ENCODE measurements around the gene DNM1. TPM values are rescaled to one million over a fixed set of nuclear protein-coding genes. Genes with fewer than 3 reads are reported as not detected.
A peak's percentile ranks its signal among the peaks of the same experiment; 100 is the strongest.

DNM1 gene
- total RNA-seq, 1 donor from 2014 or later: 112 TPM

DNA sequence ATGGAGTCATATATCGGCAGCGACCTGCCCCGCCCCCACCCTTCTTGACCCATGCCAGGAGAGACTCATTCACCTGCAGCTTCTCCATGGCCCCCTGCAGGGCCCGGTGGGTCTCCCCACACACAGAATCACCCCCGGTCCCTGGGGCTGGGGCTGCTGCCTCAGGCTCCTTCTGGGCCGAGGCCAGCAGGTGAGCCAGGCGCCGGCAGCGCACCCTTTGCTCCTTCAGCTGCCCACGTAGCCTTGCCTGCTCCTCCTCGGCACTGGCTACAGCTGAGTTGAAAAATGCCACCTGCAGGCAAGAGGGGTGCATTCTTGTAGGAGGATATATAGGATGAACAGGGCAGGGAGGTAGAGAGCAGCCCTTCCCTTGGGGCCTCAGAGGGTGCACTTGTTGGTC, 54.7 kb downstream of the DNM1 start:
- DNase-seq (ENCODE audit: extremely low spot score, unreplicated experiment): no peak
- H3K36me3 Mint-ChIP-seq: peaks cover 15% of the 10 kb centered on the region
- H3K4me1 Mint-ChIP-seq (ENCODE audit: unreplicated experiment): peaks cover 8% of the 10 kb centered on the region
- no peaks in the 10 kb centered on the region for H3K9me3 Mint-ChIP-seq
- peak overlapping the region; percentile 68 for H3K27ac Mint-ChIP-seq
- no peak overlapping the region for H3K4me3 Mint-ChIP-seq
- TF ChIP-seq, protein P1, sequence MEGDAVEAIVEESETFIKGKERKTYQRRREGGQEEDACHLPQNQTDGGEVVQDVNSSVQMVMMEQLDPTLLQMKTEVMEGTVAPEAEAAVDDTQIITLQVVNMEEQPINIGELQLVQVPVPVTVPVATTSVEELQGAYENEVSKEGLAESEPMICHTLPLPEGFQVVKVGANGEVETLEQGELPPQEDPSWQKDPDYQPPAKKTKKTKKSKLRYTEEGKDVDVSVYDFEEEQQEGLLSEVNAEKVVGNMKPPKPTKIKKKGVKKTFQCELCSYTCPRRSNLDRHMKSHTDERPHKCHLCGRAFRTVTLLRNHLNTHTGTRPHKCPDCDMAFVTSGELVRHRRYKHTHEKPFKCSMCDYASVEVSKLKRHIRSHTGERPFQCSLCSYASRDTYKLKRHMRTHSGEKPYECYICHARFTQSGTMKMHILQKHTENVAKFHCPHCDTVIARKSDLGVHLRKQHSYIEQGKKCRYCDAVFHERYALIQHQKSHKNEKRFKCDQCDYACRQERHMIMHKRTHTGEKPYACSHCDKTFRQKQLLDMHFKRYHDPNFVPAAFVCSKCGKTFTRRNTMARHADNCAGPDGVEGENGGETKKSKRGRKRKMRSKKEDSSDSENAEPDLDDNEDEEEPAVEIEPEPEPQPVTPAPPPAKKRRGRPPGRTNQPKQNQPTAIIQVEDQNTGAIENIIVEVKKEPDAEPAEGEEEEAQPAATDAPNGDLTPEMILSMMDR (conservative IDR thresholded peaks at IDR 0.05): no peak
- H3K27me3 Mint-ChIP-seq: no peaks in the 10 kb centered on the region

DNA sequence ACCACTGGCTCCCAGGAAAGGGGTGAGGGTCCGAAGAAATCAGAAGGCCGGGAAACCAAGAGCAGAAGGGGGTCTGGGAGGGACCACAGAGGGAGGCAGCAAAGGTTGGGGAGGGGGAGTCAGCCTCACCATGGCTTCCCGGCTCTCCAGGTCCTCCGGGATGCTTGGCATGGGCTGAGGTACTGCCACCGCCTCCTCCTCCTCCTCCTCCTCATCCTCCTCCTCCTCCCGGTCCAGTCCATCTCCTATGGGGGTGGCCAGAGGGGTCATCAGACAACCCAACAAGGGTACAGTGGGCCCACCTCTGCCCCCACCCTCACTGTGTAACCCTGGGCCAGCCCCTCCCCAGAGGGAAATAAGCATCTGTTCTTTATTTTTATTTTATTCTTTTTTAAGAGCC, 55.1 kb downstream of the DNM1 start:
- Mint-ChIP-seq H3K9me3 (no peaks in the 10 kb centered on the region), H3K27me3 (no peaks in the 10 kb centered on the region), H3K4me3 (no peak overlapping the region), H3K4me1 (ENCODE audit: unreplicated experiment) (peaks cover 8% of the 10 kb centered on the region), H3K36me3 (peaks cover 18% of the 10 kb centered on the region), H3K27ac (no peak overlapping the region)
- TF ChIP-seq, protein P1 (conservative IDR thresholded peaks at IDR 0.05): no peak
- no peak for DNase-seq (ENCODE audit: extremely low spot score, unreplicated experiment)

DNA sequence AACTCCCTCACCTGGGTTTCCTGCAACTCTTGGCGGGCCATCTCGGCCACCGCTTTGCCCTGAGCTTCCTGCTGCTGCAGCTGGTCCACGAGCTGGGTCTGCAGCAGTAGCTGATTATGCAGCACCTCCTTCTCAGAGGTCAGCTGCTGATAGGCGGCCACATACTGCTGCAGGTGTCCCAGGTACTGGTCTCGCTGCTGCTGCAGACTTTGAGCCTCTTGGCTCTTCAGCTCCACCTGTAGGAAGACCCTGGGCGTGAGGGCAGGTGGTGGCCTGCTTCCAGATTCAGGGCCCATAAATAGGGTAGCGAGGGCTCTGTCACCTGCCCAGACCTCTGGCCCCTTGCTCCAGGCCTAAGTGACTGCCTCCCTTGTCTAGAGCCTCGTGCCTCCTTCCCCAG, 56.0 kb downstream of the DNM1 start:
- Mint-ChIP-seq H3K27ac (peak overlapping the region; percentile 46), H3K4me3 (no peak overlapping the region), H3K36me3 (peaks cover 18% of the 10 kb centered on the region), H3K4me1 (ENCODE audit: unreplicated experiment) (peaks cover 8% of the 10 kb centered on the region), H3K9me3 (no peaks in the 10 kb centered on the region), H3K27me3 (no peaks in the 10 kb centered on the region)
- DNase-seq (ENCODE audit: extremely low spot score, unreplicated experiment): no peak
- TF ChIP-seq, protein P1 (conservative IDR thresholded peaks at IDR 0.05): no peak

DNA sequence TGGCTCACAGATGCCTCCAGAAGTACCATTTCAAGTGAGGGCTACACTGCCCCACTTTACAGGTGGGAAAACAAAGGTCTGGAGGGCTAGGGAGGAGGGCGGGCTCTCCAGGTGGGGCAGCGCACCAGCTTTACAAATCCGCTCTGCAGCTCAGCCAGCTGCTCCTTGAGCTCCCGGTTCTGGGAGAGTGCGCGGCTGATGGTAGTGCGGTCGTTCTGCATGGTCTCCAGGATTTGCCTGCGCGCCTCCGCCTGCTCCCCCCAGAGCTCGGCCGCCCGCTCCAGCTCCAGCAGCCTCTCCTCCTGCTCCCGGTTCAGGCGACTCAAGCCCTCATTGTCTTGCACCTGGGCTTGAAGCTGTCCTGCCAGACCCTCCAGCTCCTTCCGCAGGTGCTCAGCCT, 57.2 kb downstream of the DNM1 start:
- DNase-seq (ENCODE audit: extremely low spot score, unreplicated experiment): no peak
- Mint-ChIP-seq H3K27ac (no peak overlapping the region), H3K36me3 (peaks cover 26% of the 10 kb centered on the region), H3K4me3 (no peak overlapping the region), H3K27me3 (no peaks in the 10 kb centered on the region), H3K9me3 (no peaks in the 10 kb centered on the region), H3K4me1 (ENCODE audit: unreplicated experiment) (peaks cover 3% of the 10 kb centered on the region)
- TF ChIP-seq, protein P1 (conservative IDR thresholded peaks at IDR 0.05): no peak

- Mint-ChIP-seq H3K9me3 (no peaks in the 10 kb centered on the region), H3K27me3 (no peaks in the 10 kb centered on the region), H3K27ac (no peak overlapping the region), H3K36me3 (peaks cover 26% of the 10 kb centered on the region), H3K4me3 (no peak overlapping the region), H3K4me1 (ENCODE audit: unreplicated experiment) (peaks cover under 1% of the 10 kb centered on the region)
- DNase-seq (ENCODE audit: extremely low spot score, unreplicated experiment): no peak
- TF ChIP-seq, protein P1 (conservative IDR thresholded peaks at IDR 0.05): no peak
Observed at GRCh38 chr9:128262687-128263086, 59.5 kb downstream of the DNM1 start.

DNA sequence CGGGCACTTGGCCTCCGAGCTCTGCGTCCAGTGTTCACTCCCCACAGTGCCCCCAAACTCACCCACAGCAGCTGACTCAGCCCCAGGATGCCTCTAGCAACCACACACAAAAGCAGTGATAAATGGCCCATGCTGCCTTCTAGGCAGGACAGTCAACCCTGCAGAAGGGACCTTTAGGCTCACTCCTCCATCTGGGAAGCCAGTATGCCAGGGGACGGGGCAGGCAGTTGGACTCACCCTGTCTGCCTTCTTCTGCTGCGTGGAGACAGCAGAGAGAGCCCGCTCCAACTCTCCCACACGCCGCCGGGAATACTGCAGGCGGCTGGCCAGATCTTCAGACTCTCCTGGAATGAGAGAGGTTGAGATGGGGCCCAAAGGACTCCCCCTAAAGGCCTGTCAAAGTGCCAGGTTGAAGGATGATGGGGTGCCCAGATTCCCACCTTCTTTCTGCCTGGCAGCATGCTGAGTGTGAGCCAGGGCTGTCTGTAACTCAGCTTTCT, 62.2 kb downstream of the DNM1 start:
- no peaks in the 10 kb centered on the region for H3K4me1 Mint-ChIP-seq (ENCODE audit: unreplicated experiment)
- H3K9me3 Mint-ChIP-seq: no peaks in the 10 kb centered on the region
- H3K36me3 Mint-ChIP-seq: peaks cover 32% of the 10 kb centered on the region
- TF ChIP-seq, protein P1 (conservative IDR thresholded peaks at IDR 0.05): no peak
- no peaks in the 10 kb centered on the region for H3K27me3 Mint-ChIP-seq
- DNase-seq (ENCODE audit: extremely low spot score, unreplicated experiment): no peak
- H3K27ac Mint-ChIP-seq: no peak overlapping the region
- no peak overlapping the region for H3K4me3 Mint-ChIP-seq
